KMS-11 (cell line): ENCODE results near the gene NBEA.

Experiments used
- H2AFZ ChIP-seq: fragments of 200-600 bp; sonication (generic); 2 replicates; pipeline ENCODE4 v1.6.1; 2016; ENCODE audit warnings: antibody characterized with exemption, mixed run types, low read depth
- H3K27ac ChIP-seq: fragments of 200-600 bp; sonication (generic); 2 replicates; pipeline ENCODE4 v1.6.1; 2016; ENCODE audit warnings: mild to moderate bottlenecking, mixed run types
- H3K27me3 ChIP-seq: fragments of 200-600 bp; sonication (generic); 2 replicates; pipeline ENCODE4 v1.6.1; 2017; ENCODE audit warnings: mild to moderate bottlenecking, low read depth, mixed run types, moderate library complexity; ENCODE audit not compliant: insufficient read depth
- H3K36me3 ChIP-seq: fragments of 200-600 bp; sonication (generic); 2 replicates; pipeline ENCODE4 v1.6.1; 2017; ENCODE audit warnings: mild to moderate bottlenecking, mixed run types; ENCODE audit not compliant: insufficient read depth
- H3K4me1 ChIP-seq: fragments of 200-600 bp; sonication (generic); 2 replicates; pipeline ENCODE4 v1.6.1; 2016; ENCODE audit warnings: mild to moderate bottlenecking, low read depth, mixed run types; ENCODE audit not compliant: poor library complexity, severe bottlenecking
- H3K4me2 ChIP-seq: fragments of 200-600 bp; sonication (generic); 2 replicates; pipeline ENCODE4 v1.7.0; 2016; ENCODE audit warnings: mild to moderate bottlenecking, mixed run types
- H3K4me3 ChIP-seq: fragments of 200-600 bp; sonication (generic); IDR thresholded peaks from 2 replicates; pipeline ENCODE4 v1.6.1; 2017; ENCODE audit warnings: low read depth, low read length, mixed read lengths; ENCODE audit not compliant: insufficient read depth
- H3K79me2 ChIP-seq: fragments of 200-600 bp; sonication (generic); 2 replicates; pipeline ENCODE4 v1.6.1; 2016; ENCODE audit warnings: low read depth, mixed run types; ENCODE audit not compliant: insufficient read depth
- H3K9ac ChIP-seq: fragments of 200-600 bp; sonication (generic); 2 replicates; pipeline ENCODE4 v1.6.1; 2016; ENCODE audit warnings: mild to moderate bottlenecking, mixed run types
- H4K20me1 ChIP-seq: fragments of 200-600 bp; sonication (generic); 2 replicates; pipeline ENCODE4 v1.6.1; 2016; ENCODE audit warnings: mild to moderate bottlenecking, mixed run types; ENCODE audit not compliant: insufficient read depth
- CTCF ChIP-seq: fragments of 200-600 bp; sonication (generic); conservative IDR thresholded peaks from 2 replicates; pipeline ENCODE4 v1.6.1; 2017; ENCODE audit warnings: low read depth, mild to moderate bottlenecking, antibody characterized with exemption, low read length, moderate library complexity, mixed read lengths

Gene NBEA

GRCh38 chr13:35025314-35025713 is 83.2 kb downstream of the NBEA start:
- Histone ChIP-seq H3K27me3 (no peaks in the 10 kb centered on the region), H4K20me1 (no peaks in the 10 kb centered on the region), H3K4me1 (no peaks in the 10 kb centered on the region), H3K4me2 (no peak overlapping the region), H3K79me2 (no peaks in the 10 kb centered on the region), H3K27ac (no peak overlapping the region), H3K4me3 (no peak overlapping the region), H2AFZ (no peak overlapping the region), H3K36me3 (no peaks in the 10 kb centered on the region), H3K9ac (no peak overlapping the region)
- no peak for TF ChIP-seq CTCF

GRCh38 chr13:35028338-35028867 is 86.3 kb downstream of the NBEA start:
- Histone ChIP-seq H3K9ac (no peak overlapping the region), H4K20me1 (no peaks in the 10 kb centered on the region), H3K4me1 (no peaks in the 10 kb centered on the region), H3K4me3 (no peak overlapping the region), H2AFZ (no peak overlapping the region), H3K36me3 (no peaks in the 10 kb centered on the region), H3K27me3 (no peaks in the 10 kb centered on the region), H3K4me2 (no peak overlapping the region), H3K27ac (no peak overlapping the region), H3K79me2 (no peaks in the 10 kb centered on the region)
- no peak for TF ChIP-seq CTCF

- no peak overlapping the region for H2AFZ ChIP-seq
- TF ChIP-seq CTCF: no peak
- H3K4me2 ChIP-seq: no peak overlapping the region
- no peak overlapping the region for H3K27ac ChIP-seq
- no peak overlapping the region for H3K4me3 ChIP-seq
- H3K27me3 ChIP-seq: no peaks in the 10 kb centered on the region
- H3K36me3 ChIP-seq: no peaks in the 10 kb centered on the region
- no peaks in the 10 kb centered on the region for H4K20me1 ChIP-seq
- H3K79me2 ChIP-seq: no peaks in the 10 kb centered on the region
- no peaks in the 10 kb centered on the region for H3K4me1 ChIP-seq
- no peak overlapping the region for H3K9ac ChIP-seq
These were observed 96.9 kb downstream of the NBEA start for GRCh38 chr13:35039012-35039411.

GRCh38 chr13:35046587-35046986 is 104.5 kb downstream of the NBEA start:
- Histone ChIP-seq H3K27me3 (no peaks in the 10 kb centered on the region), H3K4me3 (no peak overlapping the region), H3K4me1 (peaks cover 17% of the 10 kb centered on the region), H2AFZ (no peak overlapping the region), H4K20me1 (no peaks in the 10 kb centered on the region), H3K9ac (no peak overlapping the region), H3K27ac (no peak overlapping the region), H3K4me2 (no peak overlapping the region), H3K79me2 (no peaks in the 10 kb centered on the region), H3K36me3 (no peaks in the 10 kb centered on the region)
- TF ChIP-seq CTCF: no peak

GRCh38 chr13:35055705-35056104 is 113.6 kb downstream of the NBEA start:
- H3K4me3 ChIP-seq: no peak overlapping the region
- no peak for TF ChIP-seq CTCF

More at GRCh38 chr13:35055705-35056104, 113.6 kb downstream of the NBEA start:
- Histone ChIP-seq H2AFZ (no peak overlapping the region), H3K27me3 (no peaks in the 10 kb centered on the region), H3K4me2 (no peak overlapping the region), H4K20me1 (no peaks in the 10 kb centered on the region), H3K4me1 (no peaks in the 10 kb centered on the region), H3K79me2 (no peaks in the 10 kb centered on the region), H3K36me3 (no peaks in the 10 kb centered on the region), H3K9ac (no peak overlapping the region), H3K27ac (no peak overlapping the region)
